Keratinocyte (primary cell): ENCODE measurements around the gene GAB1. TPM values are rescaled to one million over a fixed set of nuclear protein-coding genes. Genes with fewer than 3 reads are reported as not detected.

Experiments used
- DNase-seq: peaks from one replicate; pipeline ENCODE4 v3.0.0-alpha.2; 2011; ENCODE audit warnings: low read depth, missing footprints, low spot score
- FAIRE-seq: peaks from 2 replicates; lab custom pipeline; 2011; peaks lifted over from hg19 to GRCh38; lab: Jason Lieb, UNC
- H2AFZ ChIP-seq: 2 replicates; pipeline ENCODE4 v1.6.0; 2012; ENCODE audit warnings: low read length, control low read depth, inconsistent platforms; ENCODE audit not compliant: control insufficient read depth
- H3K27ac ChIP-seq: 2 replicates; pipeline ENCODE4 v1.5.1; 2011; ENCODE audit warnings: low read length; ENCODE audit not compliant: control insufficient read depth, insufficient read depth
- H3K27me3 ChIP-seq: 3 replicates; pipeline ENCODE4 v1.6.0; 2011; ENCODE audit warnings: low read length; ENCODE audit not compliant: control insufficient read depth, insufficient read depth; ENCODE audit errors: extremely low read depth
- H3K36me3 ChIP-seq, 2 experiments: 2 replicates in 1 of 2; 3 replicates in 1 of 2; pipeline ENCODE4 v1.5.1; 2011; ENCODE audit warnings: low read length in 2 of 2, mild to moderate bottlenecking in 1 of 2; ENCODE audit not compliant: control insufficient read depth in 2 of 2, insufficient read depth in 2 of 2; ENCODE audit errors: extremely low read depth in 1 of 2
- H3K4me1 ChIP-seq: 3 replicates; pipeline ENCODE4 v1.5.1; 2011; ENCODE audit warnings: low read length; ENCODE audit not compliant: control insufficient read depth, insufficient read depth; ENCODE audit errors: extremely low read depth
- H3K4me2 ChIP-seq: 3 replicates; pipeline ENCODE4 v1.6.0; 2011; ENCODE audit warnings: low read depth, low read length; ENCODE audit not compliant: control insufficient read depth, insufficient read depth; ENCODE audit errors: extremely low read depth
- H3K4me3 ChIP-seq, 3 experiments: fragments of 200-600 bp in 1 of 3; sonication (generic) in 1 of 3; 2 replicates in 2 of 3; 3 replicates in 1 of 3; pipeline ENCODE4 v1.5.1; 2011 to 2016; ENCODE audit warnings: low read length in 3 of 3, mild to moderate bottlenecking in 3 of 3, control low read depth in 2 of 3, inconsistent platforms in 1 of 3, low read depth in 1 of 3, mixed read lengths in 1 of 3, mixed run types in 1 of 3, moderate library complexity in 1 of 3; ENCODE audit not compliant: control insufficient read depth in 2 of 3, insufficient read depth in 2 of 3; ENCODE audit errors: extremely low read depth in 1 of 3
- H3K79me2 ChIP-seq: 2 replicates; pipeline ENCODE4 v1.6.0; 2012; ENCODE audit warnings: low read length; ENCODE audit not compliant: control insufficient read depth, insufficient read depth
- H3K9ac ChIP-seq: 3 replicates; pipeline ENCODE4 v1.6.0; 2011; ENCODE audit warnings: low read length; ENCODE audit not compliant: control insufficient read depth, insufficient read depth; ENCODE audit errors: extremely low read depth
- H3K9me1 ChIP-seq: 3 replicates; pipeline ENCODE4 v1.6.0; 2011; ENCODE audit warnings: low read length; ENCODE audit not compliant: control insufficient read depth, insufficient read depth; ENCODE audit errors: extremely low read depth
- H3K9me3 ChIP-seq: 2 replicates; pipeline ENCODE4 v1.5.1; 2012; ENCODE audit warnings: low read depth, low read length; ENCODE audit not compliant: control insufficient read depth
- H4K20me1 ChIP-seq: 3 replicates; pipeline ENCODE4 v1.6.0; 2011; ENCODE audit warnings: low read length; ENCODE audit not compliant: control insufficient read depth, insufficient read depth; ENCODE audit errors: extremely low read depth
- CTCF ChIP-seq, 3 experiments: IDR thresholded peaks in 1 of 3; conservative IDR thresholded peaks in 1 of 3; optimal IDR thresholded peaks in 1 of 3; 2 replicates in 2 of 3; 3 replicates in 1 of 3; pipeline versions ENCODE3 to v1.5.1; 2011; ENCODE audit warnings: low read length in 3 of 3, mild to moderate bottlenecking in 3 of 3, moderate library complexity in 2 of 3, control low read depth in 1 of 3, inconsistent platforms in 1 of 3; ENCODE audit not compliant: insufficient read depth in 2 of 3; ENCODE audit errors: extremely low read depth in 1 of 3
- EZH2 ChIP-seq: IDR thresholded peaks from one replicate; pipeline ENCODE4 v1.6.1; 2012; ENCODE audit warnings: inconsistent platforms, mild to moderate bottlenecking, low read length, moderate library complexity
- dilution Hi-C: fragments of 300-500 bp; cut with MboI; formaldehyde crosslinking; loops from one replicate; pipeline ENCODE4 v1.7.0; 2020; ENCODE audit warnings: low sequenced_read_pairs; ENCODE audit not compliant: extremely low pct_ligation_motif_present
- polyA plus RNA-seq, 5 experiments: library from polyadenylated mRNA; depleted of rRNA in 3 of 5; stranded (reverse) in 3 of 5; stranded (forward) in 1 of 5; unstranded in 1 of 5; fragments of >200 nt; gene quantifications; 1 replicate in 1 of 5; 2 replicates in 3 of 5; 3 replicates in 1 of 5; pipeline versions ENCODE4 v1.2.1 to v1.2.3, GENCODE V29; 2011 to 2012; ENCODE audit warnings: missing spikeins in 2 of 5, low read depth in 1 of 5, low replicate concordance in 1 of 5

GAB1 gene
- polyA plus RNA-seq, 1 donor (not counting 4 experiments of a cell fraction or from before 2014, with no cell fraction given) = 11.0 TPM

GRCh38 chr4:143359644-143360193 lies 23.0 kb downstream of the GAB1 start:
- Histone ChIP-seq H3K27me3 (no peaks in the 10 kb centered on the region), H3K9me1 (no peaks in the 10 kb centered on the region), H3K4me1 (peaks cover 63% of the 10 kb centered on the region), H3K4me3 (peak overlapping the region in 2 of 3 experiments; percentile 16 to 48), H3K4me2 (peak overlapping the region; percentile 88), H4K20me1 (no peaks in the 10 kb centered on the region), H3K79me2 (peaks cover 25% of the 10 kb centered on the region), H3K9me3 (no peaks in the 10 kb centered on the region), H3K36me3 (no peaks in the 10 kb centered on the region), H2AFZ (no peak overlapping the region), H3K27ac (peak overlapping the region; percentile 88), H3K9ac (peak overlapping the region; percentile 46)
- TF ChIP-seq CTCF (optimal IDR thresholded peaks at IDR 0.05 in 1 of 3, IDR thresholded peaks at IDR 0.05 in 1 of 3, conservative IDR thresholded peaks at IDR 0.05 in 1 of 3; ENCODE audit: extremely low read depth in 1 of 3, insufficient read depth in 2 of 3, low read length in 3 of 3) (no peak), EZH2 (no peak)
- DNase-seq = no peak
- dilution Hi-C loops = no loop called here
- peak; percentile 56 for FAIRE-seq

GRCh38 chr4:143360838-143361625 lies 24.4 kb downstream of the GAB1 start:
- peak overlapping the region; percentile 34 for H3K9ac ChIP-seq
- peak overlapping the region; percentile 88 for H3K27ac ChIP-seq
- FAIRE-seq (no peak), DNase-seq (no peak)
- no peak overlapping the region for H3K4me3 ChIP-seq
- H3K9me3 ChIP-seq = no peaks in the 10 kb centered on the region
- H3K4me2 ChIP-seq = peak overlapping the region; percentile 88
- peaks cover 31% of the 10 kb centered on the region for H3K79me2 ChIP-seq
- no peaks in the 10 kb centered on the region for H4K20me1 ChIP-seq
- H2AFZ ChIP-seq = no peak overlapping the region
- no peaks in the 10 kb centered on the region for H3K27me3 ChIP-seq
- H3K36me3 ChIP-seq = no peaks in the 10 kb centered on the region
- H3K4me1 ChIP-seq = peaks cover 51% of the 10 kb centered on the region
- dilution Hi-C loops = no loop called here
- no peak for TF ChIP-seq CTCF (optimal IDR thresholded peaks at IDR 0.05 in 1 of 3, IDR thresholded peaks at IDR 0.05 in 1 of 3, conservative IDR thresholded peaks at IDR 0.05 in 1 of 3; ENCODE audit: extremely low read depth in 1 of 3, insufficient read depth in 2 of 3, low read length in 3 of 3)
- no peak for TF ChIP-seq EZH2
- no peaks in the 10 kb centered on the region for H3K9me1 ChIP-seq
